Medulla oblongata (tissue), 1 donor: ENCODE measurements around the gene GALNS.

Source experiments
- DNase-seq: peaks from one replicate; pipeline ENCODE4 v3.0.0-alpha.2; 2015; ENCODE audit errors: extremely low spot score

Gene GALNS

GRCh38 chr16:88875703-88876234, 19.0 kb upstream of the GALNS start:
- DNase-seq: no peak

GRCh38 chr16:88874938-88875599, 18.3 kb upstream of the GALNS start:
- DNase-seq: no peak

GRCh38 chr16:88872650-88873331, 16.0 kb upstream of the GALNS start:
- DNase-seq: no peak

- DNase-seq: no peak
Measured at GRCh38 chr16:88871730-88872416, 15.1 kb upstream of the GALNS start.

GRCh38 chr16:88871349-88871702, 14.6 kb upstream of the GALNS start:
- DNase-seq: no peak

- no peak for DNase-seq
Measured at GRCh38 chr16:88870608-88871348, 14.0 kb upstream of the GALNS start.

GRCh38 chr16:88869673-88869980, 12.9 kb upstream of the GALNS start:
- no peak for DNase-seq

GRCh38 chr16:88868974-88869672, 12.4 kb upstream of the GALNS start:
- DNase-seq: no peak

- no peak for DNase-seq
Measured at GRCh38 chr16:88867581-88868246, 11.0 kb upstream of the GALNS start.

GRCh38 chr16:88866151-88866920, 9.6 kb upstream of the GALNS start, which contains the start of gene PABPN1L:
PABPN1L (minus strand) TSS chr16:88866660; CDS start chr16:88866606, 54 bp downstream.
- no peak for DNase-seq

GRCh38 chr16:88865742-88866141, 9.0 kb upstream of the GALNS start:
- DNase-seq: no peak

- DNase-seq: no peak
Measured at GRCh38 chr16:88865310-88865709, 8.6 kb upstream of the GALNS start.

GRCh38 chr16:88864521-88864920, 7.8 kb upstream of the GALNS start:
- DNase-seq: no peak

- DNase-seq: no peak
Measured at GRCh38 chr16:88864099-88864498, 7.4 kb upstream of the GALNS start.

GRCh38 chr16:88863426-88863825, 6.7 kb upstream of the GALNS start:
- no peak for DNase-seq

GRCh38 chr16:88862968-88863367, 6.2 kb upstream of the GALNS start:
- no peak for DNase-seq

- DNase-seq: no peak
Measured at GRCh38 chr16:88861359-88861758, 4.6 kb upstream of the GALNS start.

GRCh38 chr16:88859381-88860091, 2.8 kb upstream of the GALNS start:
- no peak for DNase-seq

- peak; percentile 86 for DNase-seq
Measured at GRCh38 chr16:88857728-88858339, 1.1 kb upstream of the GALNS start.
